Activated naive CD4-positive, alpha-beta T cell treated with anti-CD3 and anti-CD28 coated beads, Interleukin-2, amount 50 U/mL, for 72 hours (primary cell): Measurements from ENCODE around the gene NPPA. TPM values are rescaled to one million over a fixed set of nuclear protein-coding genes. Genes with fewer than 3 reads are reported as not detected.
"Not testable (repeated sequence)": the region's sequence is repeated elsewhere in the genome, so short reads cannot be mapped to it uniquely, and the experiment has no call there.

Experiments
- ATAC-seq, 2 donors: fragments of 150-1000 bp; cut with Tn5 transposase; 2 replicates each; pipeline ENCODE4 v1.10.0; 2021; ENCODE audit warnings: mild to moderate bottlenecking in 2 of 2, moderate library complexity in 2 of 2
- DNase-seq, 2 donors: peaks; one replicate each; pipeline ENCODE4 v3.0.0; 2021 to 2022; ENCODE audit warnings: low spot score in 2 of 2
- H3K27ac Mint-ChIP-seq, 2 donors: one replicate each; pipeline ENCODE4 v1.8.0; 2022; ENCODE audit warnings: mild to moderate bottlenecking in 2 of 2, mixed read lengths in 2 of 2
- H3K36me3 Mint-ChIP-seq, 2 donors: one replicate each; pipeline ENCODE4 v1.8.0; 2022; ENCODE audit warnings: mixed read lengths in 2 of 2
- H3K9me3 Mint-ChIP-seq, 2 donors: one replicate each; pipeline ENCODE4 v1.8.0; 2022; ENCODE audit warnings: mixed read lengths in 2 of 2
- total RNA-seq, 2 donors: library from RNA; stranded (reverse); gene quantifications; one replicate each; pipeline ENCODE4 v1.2.3, GENCODE V29; 2022

Gene NPPA
- total RNA-seq = not detected

DNA sequence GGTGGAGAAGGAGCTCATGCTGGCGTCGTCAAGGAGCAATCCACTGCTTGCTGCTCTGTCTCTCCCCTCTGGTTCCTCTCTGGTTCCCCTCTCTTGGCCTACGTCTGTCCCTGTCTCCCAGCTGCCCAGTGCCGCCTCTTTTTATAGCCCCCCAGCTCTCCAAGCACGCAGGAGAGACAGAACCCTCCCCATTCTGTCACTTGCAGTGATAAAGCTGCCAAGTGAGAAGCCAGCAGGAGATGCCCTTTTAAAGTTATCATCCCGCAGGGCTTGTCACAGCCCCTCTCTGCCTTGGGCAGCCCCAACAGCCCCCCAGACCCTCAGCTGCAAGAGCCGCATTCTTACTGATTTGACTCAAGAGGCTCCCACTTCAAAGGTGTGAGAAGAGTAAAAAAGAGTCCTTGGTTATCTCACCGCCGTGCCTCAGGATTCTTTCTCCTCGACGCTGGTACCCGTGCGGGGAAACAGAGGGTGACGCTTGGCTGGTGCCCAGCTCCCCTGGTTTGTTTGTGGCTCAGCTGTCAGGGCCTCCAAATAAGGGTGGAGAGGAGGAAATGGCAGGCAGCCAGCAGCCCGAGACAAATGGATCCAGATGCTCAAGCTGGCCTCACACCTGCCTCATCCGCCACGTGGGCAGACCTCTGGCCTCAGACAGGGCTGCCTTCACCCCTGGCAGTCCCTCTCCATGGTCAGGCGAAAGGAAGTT lies at the start of gene NPPA:
NPPA (minus strand) TSS at position 117 of the 706 bp plus-strand sequence; CDS start at position 18, 99 bp downstream.
- DNase-seq (no peak), ATAC-seq (no peak)
- Mint-ChIP-seq H3K36me3 (no peaks in the 10 kb centered on the region), H3K9me3 (no peaks in the 10 kb centered on the region), H3K27ac (peak within 1 kb of the TSS; percentile 17 to 84)

- not testable (repeated sequence) for ATAC-seq, H3K36me3 Mint-ChIP-seq, H3K9me3 Mint-ChIP-seq, DNase-seq, H3K27ac Mint-ChIP-seq
These were observed 46.9 kb upstream of the NPPA start for GRCh38 chr1:11894501-11894900.

GRCh38 chr1:11893907-11894251 lies 46.3 kb upstream of the NPPA start:
- ATAC-seq = peak; percentile 95
- Mint-ChIP-seq H3K36me3 (no peaks in the 10 kb centered on the region), H3K27ac (no peak overlapping the region), H3K9me3 (no peaks in the 10 kb centered on the region)
- peak in 1 of 2 donors; percentile 83 for DNase-seq

- Mint-ChIP-seq H3K9me3 (no peaks in the 10 kb centered on the region), H3K36me3 (no peaks in the 10 kb centered on the region), H3K27ac (no peak overlapping the region)
- ATAC-seq (no peak), DNase-seq (no peak)
These were observed 44.0 kb upstream of the NPPA start for GRCh38 chr1:11891433-11892186.

GRCh38 chr1:11888877-11889208 lies 41.3 kb upstream of the NPPA start:
- DNase-seq (no peak), ATAC-seq (no peak)
- Mint-ChIP-seq H3K36me3 (no peaks in the 10 kb centered on the region), H3K9me3 (no peaks in the 10 kb centered on the region), H3K27ac (peak overlapping the region in 1 of 2 donors; percentile 58)

GRCh38 chr1:11888206-11888876 lies 40.8 kb upstream of the NPPA start:
- Mint-ChIP-seq H3K36me3 (no peaks in the 10 kb centered on the region), H3K9me3 (no peaks in the 10 kb centered on the region), H3K27ac (peak overlapping the region in 1 of 2 donors; percentile 58)
- ATAC-seq (no peak), DNase-seq (no peak)

GRCh38 chr1:11887666-11888007 lies 40.1 kb upstream of the NPPA start:
- DNase-seq = no peak
- H3K27ac Mint-ChIP-seq = no peak overlapping the region
- no peak for ATAC-seq
- no peaks in the 10 kb centered on the region for H3K9me3 Mint-ChIP-seq
- no peaks in the 10 kb centered on the region for H3K36me3 Mint-ChIP-seq

DNA sequence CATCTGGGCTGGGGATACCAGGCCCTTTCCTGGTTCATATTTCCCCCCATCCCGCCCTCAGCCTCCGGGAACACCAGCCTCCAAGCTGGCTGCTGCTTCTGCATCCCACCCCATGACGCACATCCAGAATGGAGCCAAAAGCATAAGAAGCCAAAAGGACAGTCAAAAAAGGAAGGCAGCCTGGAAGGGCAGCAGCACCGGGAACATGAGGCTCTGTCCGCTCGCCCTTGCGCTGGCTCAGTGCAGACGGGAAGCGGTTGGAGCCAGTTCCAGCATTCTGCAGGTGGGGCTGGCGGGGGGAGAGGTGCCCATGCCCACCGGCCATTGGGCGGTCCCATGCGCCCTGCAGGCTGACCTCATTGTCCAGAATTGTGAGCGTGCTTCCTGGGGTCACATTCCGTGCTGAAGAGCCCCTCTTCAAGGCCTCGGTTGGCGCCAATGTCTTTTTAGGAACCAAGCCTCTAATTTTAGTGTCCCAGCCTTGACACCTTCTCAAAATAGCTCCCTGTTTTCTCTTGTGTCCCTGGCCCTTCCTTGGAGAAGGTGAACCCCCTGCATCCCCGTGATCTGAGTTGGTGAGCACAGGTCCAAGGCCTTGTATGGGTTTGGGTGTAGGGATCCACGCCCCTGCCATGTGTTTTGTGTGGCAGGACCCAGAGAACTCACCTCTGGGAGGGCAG lies 39.5 kb upstream of the NPPA start:
- DNase-seq = no peak

GRCh38 chr1:11885916-11886315 lies 38.3 kb upstream of the NPPA start:
- no peak for DNase-seq
- Mint-ChIP-seq H3K9me3 (no peaks in the 10 kb centered on the region), H3K27ac (no peak overlapping the region), H3K36me3 (no peaks in the 10 kb centered on the region)
- ATAC-seq = no peak

More for the DNA sequence above, 39.5 kb upstream of the NPPA start:
- ATAC-seq = no peak
- Mint-ChIP-seq H3K36me3 (no peaks in the 10 kb centered on the region), H3K27ac (no peak overlapping the region), H3K9me3 (no peaks in the 10 kb centered on the region)

GRCh38 chr1:11882814-11883538 lies 35.4 kb upstream of the NPPA start:
- Mint-ChIP-seq H3K27ac (no peak overlapping the region), H3K9me3 (no peaks in the 10 kb centered on the region), H3K36me3 (no peaks in the 10 kb centered on the region)
- DNase-seq = no peak
- ATAC-seq = peak in 1 of 2 donors; percentile 38

DNA sequence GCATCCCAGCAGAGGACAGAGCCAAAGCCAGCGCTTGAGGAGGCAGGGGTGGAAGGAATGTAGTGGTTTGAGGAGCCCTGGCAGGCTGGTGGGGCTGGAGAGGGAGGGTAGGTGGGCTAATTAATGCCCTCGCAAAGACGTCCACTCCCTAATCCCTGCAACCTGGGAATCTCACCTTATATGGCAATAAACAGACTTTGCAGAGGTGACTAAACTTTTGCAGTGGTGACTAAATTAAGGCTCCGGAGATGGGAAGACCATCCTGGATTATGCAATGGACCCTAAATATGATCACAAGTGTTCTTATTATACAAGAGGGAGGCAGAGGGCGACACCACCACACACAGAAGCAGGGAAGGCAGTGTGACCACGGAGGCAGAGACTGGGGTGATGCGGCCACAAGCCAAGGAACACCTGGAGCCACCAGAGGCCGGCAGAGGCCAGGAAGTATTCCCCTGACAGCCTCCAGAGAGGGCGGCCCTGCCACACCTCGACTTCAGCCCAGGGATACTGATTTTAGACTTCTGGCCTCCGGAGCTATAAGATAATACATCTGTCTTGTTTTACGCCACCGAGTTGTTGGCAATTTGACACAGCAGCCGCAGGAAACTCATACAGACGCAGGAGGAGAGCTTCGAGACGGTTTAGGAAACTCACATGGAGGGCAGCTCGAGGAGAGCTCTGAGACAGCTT lies 34.3 kb upstream of the NPPA start:
- no peak for ATAC-seq
- Mint-ChIP-seq H3K36me3 (no peaks in the 10 kb centered on the region), H3K27ac (no peak overlapping the region), H3K9me3 (no peaks in the 10 kb centered on the region)
- DNase-seq = no peak

- no peak for DNase-seq
- H3K36me3 Mint-ChIP-seq = no peaks in the 10 kb centered on the region
- no peak overlapping the region for H3K27ac Mint-ChIP-seq
- ATAC-seq = no peak
- H3K9me3 Mint-ChIP-seq = no peaks in the 10 kb centered on the region
These were observed 33.5 kb upstream of the NPPA start for GRCh38 chr1:11880911-11881748.

- H3K9me3 Mint-ChIP-seq = no peaks in the 10 kb centered on the region
- DNase-seq (no peak), ATAC-seq (no peak)
- H3K27ac Mint-ChIP-seq = no peak overlapping the region
- no peaks in the 10 kb centered on the region for H3K36me3 Mint-ChIP-seq
These were observed 32.6 kb upstream of the NPPA start for GRCh38 chr1:11880181-11880575.

- Mint-ChIP-seq H3K9me3 (no peaks in the 10 kb centered on the region), H3K27ac (no peak overlapping the region), H3K36me3 (no peaks in the 10 kb centered on the region)
- DNase-seq = no peak
- no peak for ATAC-seq
These were observed 32.0 kb upstream of the NPPA start for GRCh38 chr1:11879311-11880180.

- no peaks in the 10 kb centered on the region for H3K9me3 Mint-ChIP-seq
- no peak for DNase-seq
- ATAC-seq = no peak
- H3K36me3 Mint-ChIP-seq = no peaks in the 10 kb centered on the region
- H3K27ac Mint-ChIP-seq = no peak overlapping the region
These were observed 31.3 kb upstream of the NPPA start for GRCh38 chr1:11878891-11879190.
